Stimulated activated CD4-positive, alpha-beta T cell treated with anti-CD3 and anti-CD28 coated beads, Interleukin-15, amount 100 ng/mL, for 24 hours (primary cell): Measurements from ENCODE around the gene GPNMB.
"Not testable (repeated sequence)": the region's sequence is repeated elsewhere in the genome, so short reads cannot be mapped to it uniquely, and the experiment has no call there.

Experiments used
- DNase-seq: peaks from one replicate; pipeline ENCODE4 v3.0.0-alpha.2; 2020

GPNMB gene

GRCh38 chr7:23246555-23246954 is at the start of gene GPNMB:
Gene GPNMB (plus strand): TSS chr7:23246775. CDS start chr7:23246858, 83 bp downstream.
- DNase-seq: no peak

DNA sequence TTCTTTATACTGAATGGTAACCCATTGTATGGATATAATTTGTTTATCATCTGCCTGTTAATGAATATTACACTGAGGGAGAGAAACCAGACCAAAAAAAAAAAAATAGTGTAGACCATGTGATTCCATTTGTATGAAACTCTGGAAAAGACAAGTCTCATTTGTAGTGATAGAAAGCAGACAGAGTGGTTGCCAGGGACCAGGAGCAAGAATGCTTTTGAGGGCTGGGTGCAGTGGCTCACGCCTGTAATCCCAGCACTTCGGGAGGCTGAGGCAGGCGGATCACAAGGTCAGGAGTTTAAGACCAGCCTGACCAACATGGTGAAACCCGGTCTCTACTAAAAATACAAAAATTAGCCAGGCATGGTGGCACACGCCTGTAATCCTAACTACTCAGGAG is 48.8 kb upstream of the GPNMB start:
- not testable (repeated sequence) for DNase-seq

GRCh38 chr7:23200331-23200730 is 46.2 kb upstream of the GPNMB start:
- DNase-seq: no peak

DNA sequence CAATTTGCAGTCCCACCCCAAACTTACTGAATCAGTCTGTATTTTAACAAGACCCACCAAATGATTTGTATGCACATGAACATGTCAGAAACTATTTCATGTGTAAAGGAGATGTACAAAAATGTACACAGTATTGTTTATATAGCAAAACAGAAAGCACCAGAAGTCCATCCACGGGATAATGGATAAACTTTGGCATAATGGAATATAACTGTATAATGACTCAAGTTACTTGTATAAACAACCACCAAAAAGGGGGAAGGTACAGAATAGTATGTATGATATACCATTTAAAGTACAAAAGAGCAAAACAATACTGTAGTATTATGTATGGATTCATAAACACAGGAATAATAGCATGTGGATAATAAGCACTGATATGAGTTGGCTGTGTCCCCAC is 42.3 kb upstream of the GPNMB start:
- no peak for DNase-seq

DNA sequence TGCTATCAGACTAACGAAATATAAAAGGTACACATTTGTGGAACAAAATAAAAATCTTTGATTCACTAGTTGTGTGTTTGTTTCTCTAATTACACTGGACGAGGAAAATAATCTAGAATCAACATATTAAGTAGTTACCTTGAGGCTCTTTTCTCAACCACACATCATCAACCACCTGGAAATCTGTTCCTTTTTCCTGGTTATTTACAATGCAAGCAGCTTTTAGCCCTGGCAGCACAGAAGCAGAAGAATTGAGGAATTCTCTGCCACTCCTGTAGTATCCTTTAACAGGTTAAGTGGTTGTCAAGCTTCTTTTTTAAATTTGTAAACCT is 41.0 kb upstream of the GPNMB start:
- no peak for DNase-seq

DNA sequence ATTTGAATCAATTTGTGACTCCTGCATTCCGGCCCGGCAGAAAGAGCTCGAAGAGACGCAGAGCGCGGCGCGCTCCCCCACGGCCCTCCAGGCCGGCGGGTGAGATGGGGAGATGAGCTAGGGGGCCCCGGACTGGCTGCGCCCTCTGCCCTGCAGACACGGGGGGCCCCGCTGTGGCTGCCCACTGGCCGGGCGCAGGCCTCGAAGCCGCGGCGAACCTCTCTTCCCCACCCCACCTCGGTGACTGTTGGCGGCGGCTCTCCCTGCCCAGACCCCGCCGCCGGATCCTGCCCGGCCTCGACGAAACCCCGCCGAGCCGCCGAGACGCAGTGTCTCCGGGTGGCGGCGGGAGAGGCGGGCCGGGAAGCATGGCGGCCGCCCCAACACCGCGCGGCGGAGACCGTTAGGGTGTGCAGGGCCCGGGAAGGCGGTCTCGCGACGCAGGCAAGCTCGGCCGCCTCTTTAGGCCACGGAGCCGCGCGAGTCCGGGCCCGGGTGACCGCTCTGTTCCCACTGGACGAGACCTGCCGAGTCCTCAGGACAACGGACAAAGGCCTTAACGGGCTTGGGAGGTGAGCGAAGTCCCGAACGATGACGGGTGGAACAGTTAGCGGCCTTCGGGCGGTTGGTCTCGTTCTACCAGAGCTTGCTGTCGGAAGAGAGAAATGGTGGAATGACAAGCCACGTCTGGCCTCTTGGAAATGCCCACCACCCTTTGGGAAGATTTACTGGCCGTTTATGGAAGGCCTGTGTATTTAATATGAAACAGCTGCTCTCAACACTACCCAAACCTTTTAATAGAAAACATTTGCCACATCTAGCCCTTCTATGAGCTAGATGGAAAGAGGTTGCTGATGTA is 40.4 kb upstream of the GPNMB start:
- peak; percentile 18 for DNase-seq

GRCh38 chr7:23207021-23207420 is 39.6 kb upstream of the GPNMB start:
- no peak for DNase-seq

DNA sequence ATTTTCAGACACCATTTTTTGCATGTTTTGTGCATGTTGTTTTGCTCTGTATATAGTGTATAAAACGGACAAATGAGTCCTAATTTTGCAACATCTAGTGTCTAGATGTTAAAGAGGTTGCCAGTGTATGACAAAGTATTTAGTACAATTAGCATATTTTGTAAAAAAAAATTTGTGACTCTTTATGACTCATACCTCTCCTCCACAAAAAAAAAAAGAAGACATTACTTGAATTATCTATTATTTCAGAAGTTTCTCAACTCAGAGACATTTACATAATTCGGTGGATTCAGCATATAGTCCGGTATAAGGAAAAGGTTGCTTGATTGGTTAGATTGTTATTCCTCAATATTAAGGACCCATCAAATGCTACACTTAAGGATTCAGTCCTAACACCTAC is 38.7 kb upstream of the GPNMB start:
- no peak for DNase-seq

DNA sequence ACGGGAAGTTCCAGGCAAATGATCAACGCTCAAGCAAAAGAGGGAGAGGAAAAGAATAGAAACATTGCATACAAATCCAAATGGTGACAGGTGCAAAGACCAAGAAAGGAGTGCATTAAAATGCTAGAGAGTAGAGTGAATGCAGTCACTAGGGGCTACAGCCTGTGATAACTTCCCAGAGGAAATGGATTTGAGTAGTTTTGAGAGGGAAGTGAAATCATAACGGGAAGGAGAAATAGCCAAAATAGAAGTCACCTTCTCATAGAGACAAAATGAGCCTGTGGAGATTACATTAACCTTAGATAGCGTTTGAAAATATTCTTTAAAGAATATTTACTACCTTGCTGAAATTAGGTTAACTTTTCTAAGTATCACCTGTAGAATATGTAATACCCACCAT is 38.3 kb upstream of the GPNMB start:
- no peak for DNase-seq

- DNase-seq: no peak
These were observed 36.1 kb upstream of the GPNMB start for GRCh38 chr7:23210506-23210905.

- no peak for DNase-seq
These were observed 35.0 kb upstream of the GPNMB start for GRCh38 chr7:23211589-23211988.

- no peak for DNase-seq
These were observed 34.2 kb upstream of the GPNMB start for GRCh38 chr7:23212395-23212794.

DNA sequence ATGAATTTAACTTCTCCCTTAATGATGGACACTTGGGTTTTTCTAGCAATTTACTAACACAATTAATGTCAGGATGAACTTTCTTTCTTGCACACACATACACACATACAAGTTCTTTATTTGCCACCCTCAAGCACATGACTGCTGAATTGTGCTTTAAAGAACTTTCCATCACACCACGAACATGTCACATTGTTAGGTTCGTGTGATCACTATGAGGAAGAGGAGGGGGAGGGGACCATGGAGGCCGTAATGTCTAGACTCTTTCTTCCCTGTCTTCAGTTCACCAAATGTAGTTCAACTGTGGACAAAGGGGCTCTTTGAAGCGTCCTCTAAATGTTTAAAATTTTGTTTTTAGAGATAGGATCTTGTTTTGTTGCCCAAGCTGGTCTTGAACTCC is 33.7 kb upstream of the GPNMB start:
- DNase-seq: no peak

DNA sequence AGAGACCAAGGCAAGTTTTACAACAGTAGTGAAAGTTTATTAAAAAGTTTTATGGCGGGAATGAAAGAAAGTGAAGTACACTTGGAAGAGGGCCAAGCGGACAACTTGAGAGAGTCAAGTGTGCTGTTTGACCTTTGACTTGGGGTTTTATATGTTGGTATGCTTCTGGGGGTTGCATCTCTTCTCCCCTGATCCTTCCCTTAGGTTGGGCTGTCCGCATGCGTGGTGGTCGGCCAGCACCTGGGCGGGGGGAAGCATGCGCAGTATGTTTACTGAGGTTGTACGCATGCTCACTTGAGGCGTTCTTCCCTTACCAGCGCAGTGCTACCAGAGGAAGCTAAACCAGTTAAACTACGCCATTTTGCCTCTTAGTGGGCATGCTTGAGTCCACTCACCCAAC is 32.8 kb upstream of the GPNMB start:
- no peak for DNase-seq

DNA sequence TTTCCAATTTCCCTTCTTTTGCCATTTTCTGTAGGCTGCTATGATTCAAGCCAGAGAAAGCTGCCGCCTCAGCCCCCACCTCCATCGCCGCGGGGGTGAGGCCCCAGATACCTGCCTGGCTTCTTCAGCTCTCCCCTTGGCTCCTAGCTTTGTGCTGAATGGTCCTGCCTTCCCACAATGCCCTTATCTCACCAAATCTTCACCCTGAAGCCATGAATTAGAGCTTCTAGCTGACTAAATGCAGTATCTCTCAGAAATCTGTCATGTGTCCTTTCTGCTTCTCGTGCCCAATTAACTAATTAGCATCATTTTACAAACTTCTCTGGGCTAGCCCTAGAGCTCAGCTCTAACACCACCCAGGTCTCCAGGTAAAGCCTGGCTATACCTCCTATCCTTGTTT is 32.2 kb upstream of the GPNMB start:
- DNase-seq: no peak

DNA sequence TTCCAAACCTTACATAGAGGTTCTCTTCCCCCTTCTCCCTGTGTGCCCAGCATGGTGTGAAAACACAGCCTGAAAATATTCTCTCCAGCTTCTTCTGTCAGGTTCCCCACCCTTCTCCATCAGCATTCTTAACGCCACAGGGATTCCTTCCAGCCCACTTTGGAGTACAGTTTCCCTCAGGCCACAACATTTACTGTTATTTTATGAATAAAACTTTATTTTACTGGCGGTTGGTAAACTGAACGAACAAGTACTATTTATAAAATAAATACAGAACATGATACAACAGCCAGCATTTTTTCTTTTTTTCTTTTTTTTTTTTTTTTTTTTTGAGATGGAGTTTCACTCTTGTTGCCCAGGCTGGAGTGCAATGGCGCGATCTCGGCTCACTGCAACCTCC is 31.6 kb upstream of the GPNMB start:
- no peak for DNase-seq

- no peak for DNase-seq
These were observed 30.6 kb upstream of the GPNMB start for GRCh38 chr7:23216021-23216420.

DNA sequence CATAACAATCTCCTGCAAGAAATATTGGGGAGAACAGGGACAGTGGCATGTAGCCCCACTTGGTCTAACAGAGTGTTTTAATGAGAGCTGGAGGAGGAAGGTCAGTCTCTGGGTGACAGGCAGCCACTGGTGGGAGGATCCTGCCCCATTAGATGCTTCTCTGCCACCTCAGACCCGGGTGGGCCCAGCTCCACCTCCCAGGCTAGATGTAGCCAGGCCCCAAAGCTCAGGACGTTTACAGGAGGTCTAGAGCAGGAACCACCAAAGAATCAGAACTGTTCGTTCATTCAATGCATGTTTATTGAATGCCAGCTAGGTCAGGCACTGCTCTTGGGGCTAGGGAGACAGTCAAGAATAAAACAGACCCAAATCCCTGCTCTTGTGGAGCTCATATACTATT is 28.4 kb upstream of the GPNMB start:
- DNase-seq: no peak

DNA sequence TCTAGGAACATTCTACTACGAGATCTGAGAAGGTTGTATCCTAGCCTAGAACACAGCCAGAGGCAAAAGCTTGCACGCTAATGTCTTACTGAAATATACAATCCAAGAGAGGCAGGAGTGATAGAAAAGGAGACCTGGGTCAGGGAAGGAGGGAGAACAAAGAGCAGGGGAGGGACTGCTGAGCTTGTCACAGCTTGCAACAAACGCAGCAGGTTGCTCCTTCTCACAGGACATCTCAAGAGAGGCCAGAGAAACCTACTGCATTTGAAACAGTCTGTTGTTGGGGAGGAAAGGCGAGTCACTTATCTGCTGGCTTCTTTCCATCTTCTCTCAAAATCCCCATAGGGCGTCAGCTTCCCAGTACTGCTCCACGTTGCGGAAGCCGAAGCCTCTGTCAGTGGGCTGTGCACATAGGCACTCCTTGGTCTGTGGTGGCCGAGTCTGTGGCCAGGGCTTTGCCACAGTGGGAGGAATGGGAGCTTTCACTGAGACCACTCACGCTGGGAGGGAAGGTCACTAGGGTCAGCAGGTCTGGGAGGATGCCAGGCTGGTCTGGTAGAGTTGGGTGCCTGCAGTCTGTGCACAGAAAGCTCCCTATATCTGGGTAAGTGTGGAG is 25.8 kb upstream of the GPNMB start:
- no peak for DNase-seq

- no peak for DNase-seq
These were observed 24.0 kb upstream of the GPNMB start for GRCh38 chr7:23222439-23223030.

DNA sequence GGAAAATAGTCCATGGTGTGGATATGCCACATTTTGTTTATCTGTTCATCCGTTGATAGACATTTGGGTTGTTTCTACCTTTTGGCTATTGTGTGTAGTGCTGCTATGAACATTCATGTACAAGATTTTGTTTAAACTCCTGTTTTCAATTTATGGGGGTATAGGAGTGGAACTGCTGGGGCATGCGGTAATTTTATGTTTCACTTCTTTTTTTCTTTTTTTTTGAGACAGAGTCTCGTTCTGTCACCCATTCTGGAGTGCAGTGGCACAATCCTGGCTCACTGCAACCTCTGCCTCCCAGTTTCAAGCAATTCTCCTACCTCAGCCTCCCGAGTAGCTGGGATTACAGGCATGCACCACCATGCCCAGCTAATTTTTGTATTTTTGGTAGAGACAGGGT is 22.2 kb upstream of the GPNMB start:
- not testable (repeated sequence) for DNase-seq

DNA sequence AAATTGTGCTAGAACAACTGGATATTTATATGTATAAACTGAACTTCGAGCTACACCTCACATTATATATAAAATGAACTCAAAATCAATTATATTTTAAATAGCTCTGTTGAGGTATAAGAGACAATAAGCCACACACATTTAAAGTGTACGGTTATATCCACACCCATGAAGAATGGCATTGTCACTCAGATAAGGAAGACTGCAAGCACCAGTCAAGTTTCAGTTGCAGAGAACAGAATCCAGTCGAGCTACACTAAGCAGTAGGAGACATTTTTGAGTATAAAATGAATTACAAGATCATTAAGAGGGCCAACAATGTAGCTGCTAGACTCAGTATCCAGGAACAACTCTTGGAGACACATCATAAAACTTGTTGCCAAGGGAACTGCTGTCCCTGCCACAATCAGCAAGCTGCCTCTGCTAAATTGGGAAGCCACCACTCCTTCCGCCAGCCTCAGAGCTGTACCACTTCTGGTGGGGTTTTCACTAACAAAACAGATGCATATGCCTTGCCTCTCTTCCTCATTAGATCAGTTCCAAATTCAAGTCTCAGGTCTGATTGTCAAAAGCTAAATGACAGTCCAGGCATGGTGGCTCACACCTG is 19.6 kb upstream of the GPNMB start:
- no peak for DNase-seq

- DNase-seq: no peak
These were observed 18.2 kb upstream of the GPNMB start for GRCh38 chr7:23228412-23228811.

- DNase-seq: no peak
These were observed 15.9 kb upstream of the GPNMB start for GRCh38 chr7:23230641-23231101.
